HCT116 (cell line): ENCODE results near the gene SRRM2. TPM values are rescaled to one million over a fixed set of nuclear protein-coding genes. Genes with fewer than 3 reads are reported as not detected.

Experiments
- ATAC-seq: fragments of 200-7000 bp; cut with Tn5 transposase; 2 replicates; pipeline ENCODE4 v1.9.1; 2020; ENCODE audit warnings: mild to moderate bottlenecking, moderate library complexity
- BruUV-seq: library from RNA; stranded (reverse); fragments of 400-500 nt; replicated peaks from 2 replicates; lab custom pipeline; 2021; lab: Mats Ljungman, UMichigan
- CTCF ChIA-PET: fragments of 300-600 bp; sonication (Branson Sonifier 250); formaldehyde crosslinking; loops from one replicate; lab custom pipeline; 2021; ENCODE audit warnings: antibody characterized with exemption; lab: Charles Lee
- POLR2A ChIA-PET: fragments of 300-600, 350-600 bp; sonication (Branson Sonifier 250); formaldehyde crosslinking; loops from one replicate; lab custom pipeline; 2021; ENCODE audit warnings: antibody characterized with exemption; lab: Charles Lee
- RAD21 ChIA-PET, 2 experiments: fragments of 300-600 bp; sonication (Branson Sonifier 250); formaldehyde crosslinking; loops; one replicate each; lab custom pipeline; 2023; ENCODE audit warnings: low total read pairs in 2 of 2; ENCODE audit not compliant: uncharacterized antibody in 2 of 2, unreplicated experiment in 2 of 2, low non-redundant PET in 1 of 2; lab: Charles Lee
- DNase-seq: peaks from one replicate; pipeline ENCODE4 v3.0.0-alpha.2; 2010; ENCODE audit warnings: low read depth, low spot score
- H2AFZ ChIP-seq: fragments of 200-600 bp; shearing (Covaris generic), sonication (generic); 2 replicates; pipeline ENCODE4 v1.6.1; 2017; ENCODE audit warnings: low read depth, mixed run types, mixed read lengths, antibody characterized with exemption, low read length; ENCODE audit not compliant: poor library complexity, severe bottlenecking
- H3K27ac ChIP-seq: 2 replicates; pipeline ENCODE4 v1.5.1; 2012; ENCODE audit warnings: low read depth, low read length
- H3K27me3 ChIP-seq: fragments of 200-600 bp; sonication (generic); 2 replicates; pipeline ENCODE4 v1.6.1; 2016; ENCODE audit warnings: mixed run types, low read length, mixed read lengths; ENCODE audit not compliant: insufficient read depth
- H3K36me3 ChIP-seq, 2 experiments: fragments of 200-500 bp in 1 of 2; fragments of 200-600 bp in 1 of 2; sonication (Bioruptor generic) in 1 of 2; sonication (generic) in 1 of 2; 2 replicates each; pipeline versions ENCODE4 v1.5.1 to v1.6.1; 2014 to 2016; ENCODE audit warnings: low read length in 2 of 2, inconsistent platforms in 1 of 2, mixed read lengths in 1 of 2, mixed run types in 1 of 2; ENCODE audit not compliant: insufficient read depth in 2 of 2, control insufficient read depth in 1 of 2
- H3K4me1 ChIP-seq, 2 experiments: fragments of 200-600 bp in 1 of 2; sonication (generic) in 1 of 2; 2 replicates each; pipeline versions ENCODE4 v1.5.1 to v1.6.1; 2012 to 2017; ENCODE audit warnings: low read length in 2 of 2, inconsistent platforms in 1 of 2, mild to moderate bottlenecking in 1 of 2, mixed read lengths in 1 of 2, mixed run types in 1 of 2, moderate library complexity in 1 of 2; ENCODE audit not compliant: insufficient read depth in 2 of 2, control insufficient read depth in 1 of 2
- H3K4me2 ChIP-seq: fragments of 200-600 bp; sonication (generic); 2 replicates; pipeline ENCODE4 v1.6.1; 2017; ENCODE audit warnings: mixed run types, low read length, mixed read lengths
- H3K4me3 ChIP-seq, 2 experiments: fragments of 200-600 bp in 1 of 2; sonication (generic) in 1 of 2; replicated peaks in 1 of 2; 2 replicates each; pipeline ENCODE4 v1.5.1; 2011 to 2016; ENCODE audit warnings: low read length in 2 of 2, control low read depth in 1 of 2, low read depth in 1 of 2, mild to moderate bottlenecking in 1 of 2, mixed read lengths in 1 of 2, mixed run types in 1 of 2
- H3K79me2 ChIP-seq: fragments of 200-600 bp; sonication (generic); 2 replicates; pipeline ENCODE4 v1.6.1; 2017; ENCODE audit warnings: mild to moderate bottlenecking, mixed run types, low read length, moderate library complexity, mixed read lengths; ENCODE audit not compliant: insufficient read depth
- H3K9ac ChIP-seq: fragments of 200-600 bp; sonication (generic); 2 replicates; pipeline ENCODE4 v1.6.1; 2016; ENCODE audit warnings: low read length, mixed read lengths
- H3K9me2 ChIP-seq: fragments of 200-600 bp; sonication (generic), shearing (Covaris generic); 2 replicates; pipeline ENCODE4 v1.6.1; 2017; ENCODE audit warnings: mixed run types, mild to moderate bottlenecking, moderate library complexity; ENCODE audit not compliant: insufficient read depth
- H3K9me3 ChIP-seq, 2 experiments: fragments of 200-500 bp in 1 of 2; fragments of 200-600 bp in 1 of 2; sonication (Bioruptor generic) in 1 of 2; sonication (generic) in 1 of 2; 2 replicates each; pipeline ENCODE4 v1.6.1; 2014 to 2017; ENCODE audit warnings: low read length in 2 of 2, mixed read lengths in 2 of 2, inconsistent platforms in 1 of 2, low read depth in 1 of 2, mild to moderate bottlenecking in 1 of 2, mixed run types in 1 of 2, moderate library complexity in 1 of 2; ENCODE audit not compliant: control insufficient read depth in 1 of 2, insufficient read depth in 1 of 2
- H4K20me1 ChIP-seq: fragments of 200-600 bp; sonication (generic), shearing (Covaris generic); 2 replicates; pipeline ENCODE4 v1.6.1; 2017; ENCODE audit warnings: mixed run types, mild to moderate bottlenecking, moderate library complexity; ENCODE audit not compliant: insufficient read depth
- CBX3 ChIP-seq: IDR thresholded peaks from 2 replicates; pipeline ENCODE4 v1.6.1; 2012; ENCODE audit warnings: low read depth
- CEBPB ChIP-seq: IDR thresholded peaks from 2 replicates; pipeline ENCODE4 v1.6.1; 2012; ENCODE audit warnings: low read depth
- EGR1 ChIP-seq: IDR thresholded peaks from 2 replicates; pipeline ENCODE4 v1.6.1; 2012; ENCODE audit warnings: low read depth
- ELF1 ChIP-seq: IDR thresholded peaks from 2 replicates; pipeline ENCODE4 v1.6.1; 2012; ENCODE audit warnings: low read depth, borderline replicate concordance
- FOSL1 ChIP-seq: IDR thresholded peaks from 2 replicates; pipeline ENCODE4 v1.6.1; 2012; ENCODE audit warnings: low read depth
- POLR2AphosphoS5 ChIP-seq: IDR thresholded peaks from 2 replicates; pipeline ENCODE4 v1.6.1; 2011; ENCODE audit warnings: mild to moderate bottlenecking, low read depth, low read length, moderate library complexity
- RAD21 ChIP-seq: IDR thresholded peaks from 2 replicates; pipeline ENCODE4 v1.6.1; 2012; ENCODE audit warnings: low read depth, mild to moderate bottlenecking
- intact Hi-C: fragments of 100-400 bp; cut with micrococcal nuclease; formaldehyde crosslinking; loops from 2 replicates; pipeline ENCODE4 v1.10.0; 2022
- total RNA-seq: library from RNA; stranded (reverse); gene quantifications from one replicate; pipeline ENCODE4 v1.2.1, GENCODE V29; 2021; ENCODE audit not compliant: unreplicated experiment
- TF ChIP-seq, protein P1 (sequence below): IDR thresholded peaks from 2 replicates; pipeline ENCODE4 v1.6.1; 2011; ENCODE audit warnings: mild to moderate bottlenecking, low read length, moderate library complexity; ENCODE audit not compliant: insufficient replicate concordance; ENCODE audit errors: extremely low read depth
- TF ChIP-seq, protein P2 (sequence below), 3 experiments: fragments of 200-600 bp in 1 of 3; sonication (generic) in 1 of 3; IDR thresholded peaks in 2 of 3; conservative IDR thresholded peaks in 1 of 3; 2 replicates each; pipeline ENCODE4 v1.5.1; 2012 to 2017; ENCODE audit warnings: low read depth in 2 of 3, low read length in 2 of 3, antibody characterized with exemption in 1 of 3, borderline replicate concordance in 1 of 3, control low read depth in 1 of 3, mild to moderate bottlenecking in 1 of 3, mixed read lengths in 1 of 3, mixed run types in 1 of 3, moderate library complexity in 1 of 3; ENCODE audit not compliant: insufficient read depth in 1 of 3
- TF ChIP-seq, protein P3 (sequence below): IDR thresholded peaks from 2 replicates; pipeline ENCODE4 v1.6.1; 2012

Gene SRRM2
- total RNA-seq, 1 experiment from 2014 or later: 541 TPM

DNA sequence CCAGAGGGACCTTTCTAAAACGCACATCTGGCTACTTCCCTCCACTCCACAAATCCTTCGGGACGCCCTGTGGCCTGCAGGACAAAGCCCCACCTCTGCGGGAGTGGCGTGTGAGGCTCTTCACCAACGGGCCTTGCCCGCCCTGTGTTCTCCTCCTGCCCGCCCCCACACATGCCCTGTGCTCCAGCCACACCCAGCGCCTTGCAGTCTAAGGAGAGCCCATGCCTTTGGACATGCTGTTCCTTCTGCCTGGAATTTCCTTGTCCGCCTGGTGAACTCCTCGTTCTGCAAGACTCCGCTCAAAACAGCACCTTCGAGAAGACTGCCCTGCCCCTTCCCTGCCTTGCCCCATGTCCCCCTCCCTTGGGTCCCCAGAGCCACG lies 17.2 kb downstream of the SRRM2 start:
- H3K36me3 ChIP-seq: peaks cover 40 to 82% of the 10 kb centered on the region in 2 experiments
- H3K9me3 ChIP-seq: no peaks in the 10 kb centered on the region
- ChIA-PET POLR2A (interaction anchor here (0.6 kb wide), 1 partner anchor 17 kb away, joined by 3 read pairs; the partner anchor contains the start of gene SRRM2), RAD21 (no interaction called here), CTCF (no interaction called here)
- H3K9me2 ChIP-seq: no peaks in the 10 kb centered on the region
- H3K4me3 ChIP-seq: no peak overlapping the region
- 0 out of 2 replicates have a peak overlapping the region, but pooled peaks have one; percentile 1 for H3K9ac ChIP-seq
- TF ChIP-seq FOSL1 (no peak), CBX3 (no peak)
- TF ChIP-seq, protein P1, sequence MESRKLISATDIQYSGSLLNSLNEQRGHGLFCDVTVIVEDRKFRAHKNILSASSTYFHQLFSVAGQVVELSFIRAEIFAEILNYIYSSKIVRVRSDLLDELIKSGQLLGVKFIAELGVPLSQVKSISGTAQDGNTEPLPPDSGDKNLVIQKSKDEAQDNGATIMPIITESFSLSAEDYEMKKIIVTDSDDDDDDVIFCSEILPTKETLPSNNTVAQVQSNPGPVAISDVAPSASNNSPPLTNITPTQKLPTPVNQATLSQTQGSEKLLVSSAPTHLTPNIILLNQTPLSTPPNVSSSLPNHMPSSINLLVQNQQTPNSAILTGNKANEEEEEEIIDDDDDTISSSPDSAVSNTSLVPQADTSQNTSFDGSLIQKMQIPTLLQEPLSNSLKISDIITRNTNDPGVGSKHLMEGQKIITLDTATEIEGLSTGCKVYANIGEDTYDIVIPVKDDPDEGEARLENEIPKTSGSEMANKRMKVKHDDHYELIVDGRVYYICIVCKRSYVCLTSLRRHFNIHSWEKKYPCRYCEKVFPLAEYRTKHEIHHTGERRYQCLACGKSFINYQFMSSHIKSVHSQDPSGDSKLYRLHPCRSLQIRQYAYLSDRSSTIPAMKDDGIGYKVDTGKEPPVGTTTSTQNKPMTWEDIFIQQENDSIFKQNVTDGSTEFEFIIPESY: no peak
- no peak for DNase-seq
- H3K79me2 ChIP-seq: peaks cover 89% of the 10 kb centered on the region
- H3K4me2 ChIP-seq: no peak overlapping the region
- peaks cover 16% of the 10 kb centered on the region; the same call in 1 of the 2 replicates for H4K20me1 ChIP-seq
- H3K27ac ChIP-seq: peak overlapping the region; percentile 34; the same call in 1 of the 2 replicates
- peaks cover 0 to 46% of the 10 kb centered on the region in 2 experiments; a peak in 2 of 4 replicates for H3K4me1 ChIP-seq
- H2AFZ ChIP-seq: no peak overlapping the region
- intact Hi-C loops: no loop called here
- no peaks in the 10 kb centered on the region for H3K27me3 ChIP-seq
- peak; percentile 41 for ATAC-seq
- no TSS peak for BruUV-seq

GRCh38 chr16:2770057-2770951 lies 17.9 kb downstream of the SRRM2 start:
- POLR2A ChIA-PET: interaction anchor here (0.6 kb wide), 1 partner anchor 18 kb away, joined by 3 read pairs; the partner anchor contains the start of gene SRRM2
- intact Hi-C loops: no loop called here
- Histone ChIP-seq H2AFZ (no peak overlapping the region), H3K79me2 (peaks cover 89% of the 10 kb centered on the region), H3K4me1 (peaks cover 0 to 47% of the 10 kb centered on the region in 2 experiments; a peak in 2 of 4 replicates), H3K9ac (0 out of 2 replicates have a peak overlapping the region, but pooled peaks have one; percentile 1), H3K4me2 (no peak overlapping the region), H3K9me2 (no peaks in the 10 kb centered on the region), H4K20me1 (peaks cover 15% of the 10 kb centered on the region; the same call in 1 of the 2 replicates), H3K36me3 (peaks cover 37 to 82% of the 10 kb centered on the region in 2 experiments), H3K27me3 (no peaks in the 10 kb centered on the region), H3K4me3 (no peak overlapping the region), H3K27ac (no peak overlapping the region; the same call in 1 of the 2 replicates), H3K9me3 (no peaks in the 10 kb centered on the region)
- DNase-seq: no peak
- RAD21 ChIA-PET: no interaction called here
- BruUV-seq: TSS peak; percentile 0
- peak; percentile 43 for ATAC-seq
- CTCF ChIA-PET: no interaction called here
- TF ChIP-seq CBX3 (no peak), POLR2AphosphoS5 (peak; percentile 9; the same call in 1 of the 2 replicates), RAD21 (no peak), EGR1 (no peak), ELF1 (no peak), CEBPB (no peak)
- TF ChIP-seq, protein P1: no peak
- TF ChIP-seq, protein P2, sequence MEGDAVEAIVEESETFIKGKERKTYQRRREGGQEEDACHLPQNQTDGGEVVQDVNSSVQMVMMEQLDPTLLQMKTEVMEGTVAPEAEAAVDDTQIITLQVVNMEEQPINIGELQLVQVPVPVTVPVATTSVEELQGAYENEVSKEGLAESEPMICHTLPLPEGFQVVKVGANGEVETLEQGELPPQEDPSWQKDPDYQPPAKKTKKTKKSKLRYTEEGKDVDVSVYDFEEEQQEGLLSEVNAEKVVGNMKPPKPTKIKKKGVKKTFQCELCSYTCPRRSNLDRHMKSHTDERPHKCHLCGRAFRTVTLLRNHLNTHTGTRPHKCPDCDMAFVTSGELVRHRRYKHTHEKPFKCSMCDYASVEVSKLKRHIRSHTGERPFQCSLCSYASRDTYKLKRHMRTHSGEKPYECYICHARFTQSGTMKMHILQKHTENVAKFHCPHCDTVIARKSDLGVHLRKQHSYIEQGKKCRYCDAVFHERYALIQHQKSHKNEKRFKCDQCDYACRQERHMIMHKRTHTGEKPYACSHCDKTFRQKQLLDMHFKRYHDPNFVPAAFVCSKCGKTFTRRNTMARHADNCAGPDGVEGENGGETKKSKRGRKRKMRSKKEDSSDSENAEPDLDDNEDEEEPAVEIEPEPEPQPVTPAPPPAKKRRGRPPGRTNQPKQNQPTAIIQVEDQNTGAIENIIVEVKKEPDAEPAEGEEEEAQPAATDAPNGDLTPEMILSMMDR (IDR thresholded peaks at IDR 0.05 in 2 of 3, conservative IDR thresholded peaks at IDR 0.05 in 1 of 3; ENCODE audit: borderline replicate concordance in 1 of 3, insufficient read depth in 1 of 3, low read depth in 2 of 3, low read length in 2 of 3): peak in 2 of 3 experiments; percentile 28 to 36; a peak in 3 of 6 replicates
- TF ChIP-seq, protein P3, sequence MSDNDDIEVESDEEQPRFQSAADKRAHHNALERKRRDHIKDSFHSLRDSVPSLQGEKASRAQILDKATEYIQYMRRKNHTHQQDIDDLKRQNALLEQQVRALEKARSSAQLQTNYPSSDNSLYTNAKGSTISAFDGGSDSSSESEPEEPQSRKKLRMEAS: no peak
